ENCODE data around the gene PPP2R5E.
"Not testable (repeated sequence)": the region's sequence is repeated elsewhere in the genome, so short reads cannot be mapped to it uniquely, and the experiment has no call there.

The PPP2R5E gene

DNA sequence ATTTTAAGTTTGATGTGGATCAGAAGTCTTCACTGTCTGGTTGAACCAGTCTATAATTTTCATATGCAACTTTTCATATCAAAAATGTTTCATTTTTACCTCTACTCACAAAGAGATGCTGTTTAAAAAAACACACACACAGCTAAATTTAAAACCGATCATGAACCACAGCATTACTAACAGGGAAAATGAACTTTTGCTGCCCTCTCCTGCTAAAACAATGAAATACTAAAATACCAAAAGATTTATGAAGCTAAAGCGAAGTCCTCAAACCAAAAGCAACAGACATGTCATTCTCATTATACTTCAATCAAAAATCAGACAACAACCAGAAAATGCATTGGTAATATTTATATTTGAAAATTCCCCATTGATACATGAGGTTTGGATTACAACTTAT lies 171.6 kb downstream of the PPP2R5E start:
- not testable (repeated sequence) for DNase-seq (ENCODE audit: low read depth in 2 of 2)

DNA sequence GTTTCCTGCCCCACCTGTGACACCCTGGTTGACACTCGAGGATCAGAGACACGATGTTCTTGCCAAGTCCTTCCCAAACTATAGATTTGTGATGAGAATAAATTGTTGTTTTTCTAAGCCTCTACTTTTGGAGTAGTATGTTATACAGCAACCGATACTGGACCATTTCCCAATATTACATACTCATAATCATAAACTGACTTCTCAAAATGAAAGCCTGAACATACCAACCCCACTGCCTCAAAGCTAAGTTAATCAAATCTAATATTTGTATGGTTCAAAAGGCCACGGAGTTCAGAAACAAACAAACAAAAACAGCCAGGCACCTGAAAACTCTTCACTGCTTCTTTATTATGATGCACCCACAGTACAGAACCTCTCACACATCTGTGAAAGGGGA lies 172.1 kb downstream of the PPP2R5E start:
- no peak for DNase-seq (ENCODE audit: low read depth in 2 of 2)

- DNase-seq (ENCODE audit: low read depth in 2 of 2): no peak
Observed at GRCh38 chr14:63367742-63368364, 175.3 kb downstream of the PPP2R5E start.

DNA sequence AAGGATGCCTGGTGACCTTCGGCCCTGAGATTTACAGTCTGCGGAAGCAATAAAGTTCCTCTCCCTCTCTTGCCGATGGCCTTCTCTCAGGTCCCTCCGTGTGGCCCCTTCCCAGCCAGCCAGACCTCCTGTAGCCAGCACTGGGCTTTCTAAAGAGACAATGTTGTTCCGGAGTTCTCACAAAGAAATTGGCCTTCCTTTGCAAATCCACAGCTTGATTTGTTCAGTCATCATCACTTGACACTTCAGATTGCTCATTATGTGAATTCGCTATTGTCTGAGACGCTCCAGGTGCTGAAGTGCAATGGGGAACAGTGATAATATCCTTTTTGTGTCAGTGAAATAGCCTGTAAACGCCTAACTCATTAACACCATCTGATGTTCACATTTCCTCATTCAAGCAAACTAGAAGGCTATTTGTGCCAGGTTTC lies 180.8 kb downstream of the PPP2R5E start:
- no peak for DNase-seq (ENCODE audit: low read depth in 2 of 2)

- no peak for DNase-seq (ENCODE audit: low read depth in 2 of 2)
Observed at GRCh38 chr14:63361790-63362189, 181.4 kb downstream of the PPP2R5E start.

GRCh38 chr14:63357841-63358240 lies 185.3 kb downstream of the PPP2R5E start:
- DNase-seq (ENCODE audit: low read depth in 2 of 2): no peak

- DNase-seq (ENCODE audit: low read depth in 2 of 2): no peak
Observed at GRCh38 chr14:63345826-63346225, 197.4 kb downstream of the PPP2R5E start.

DNA sequence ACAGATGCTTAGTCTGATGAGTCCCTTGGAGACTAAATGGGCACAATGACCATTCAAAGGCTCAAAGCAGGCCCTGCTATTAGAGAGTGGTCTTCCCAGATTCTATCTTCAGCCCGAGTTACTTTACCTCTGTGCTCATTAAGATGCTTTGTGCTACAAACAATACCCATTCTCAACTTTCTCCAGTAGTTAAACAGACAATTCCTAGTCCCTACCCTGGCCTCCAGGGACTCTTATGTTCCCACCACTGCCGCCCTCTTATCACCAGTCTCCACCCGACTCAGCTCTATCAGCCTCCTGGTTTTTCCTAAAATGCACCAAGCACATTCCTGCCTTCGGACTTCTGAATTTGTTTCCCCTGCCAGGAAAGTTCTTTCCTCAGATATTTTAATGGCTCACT lies 198.8 kb downstream of the PPP2R5E start:
- no peak for DNase-seq (ENCODE audit: low read depth in 2 of 2)

DNA sequence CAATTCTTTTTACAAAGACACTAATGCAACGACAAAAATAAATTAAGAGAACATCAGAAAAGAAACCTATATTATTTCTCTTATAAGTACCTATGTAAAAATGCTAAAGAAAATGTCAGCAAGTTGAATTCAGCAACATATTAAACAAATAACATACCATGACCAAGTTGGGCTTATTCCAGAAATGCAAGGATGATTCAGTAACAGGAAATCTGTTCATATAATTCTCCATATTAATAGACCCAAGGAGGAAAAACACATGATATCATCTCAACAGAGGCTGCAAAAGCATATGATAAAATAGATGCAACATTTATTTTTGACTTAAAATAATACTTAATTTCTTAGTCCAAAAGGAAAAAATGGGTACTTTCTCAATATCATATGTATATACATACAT lies 199.3 kb downstream of the PPP2R5E start:
- DNase-seq (ENCODE audit: low read depth in 2 of 2): no peak

- no peak for DNase-seq (ENCODE audit: low read depth in 2 of 2)
Observed at GRCh38 chr14:63342371-63342770, 200.8 kb downstream of the PPP2R5E start.

- DNase-seq (ENCODE audit: low read depth in 2 of 2): no peak
Observed at GRCh38 chr14:63328787-63329737, 214.1 kb downstream of the PPP2R5E start.

DNA sequence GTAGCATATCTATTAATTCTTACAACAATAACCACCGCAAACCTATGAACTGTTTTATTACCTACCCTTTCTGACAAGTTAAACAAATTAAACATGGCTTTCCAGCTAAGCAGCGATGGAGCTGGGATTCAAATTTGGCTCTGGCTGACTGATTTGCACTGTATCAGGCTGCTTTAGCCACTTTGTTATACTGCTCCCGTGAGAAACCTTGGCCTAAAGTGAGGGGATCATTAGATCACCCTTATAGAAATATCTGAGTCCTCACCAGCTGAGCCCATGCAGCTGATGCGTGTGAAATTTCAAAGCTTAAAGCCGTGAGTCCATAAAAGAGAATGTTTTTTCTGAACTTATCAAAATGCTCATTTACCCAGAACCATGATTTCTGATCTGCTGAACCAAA lies 216.3 kb downstream of the PPP2R5E start:
- DNase-seq (ENCODE audit: low read depth in 2 of 2): no peak

DNA sequence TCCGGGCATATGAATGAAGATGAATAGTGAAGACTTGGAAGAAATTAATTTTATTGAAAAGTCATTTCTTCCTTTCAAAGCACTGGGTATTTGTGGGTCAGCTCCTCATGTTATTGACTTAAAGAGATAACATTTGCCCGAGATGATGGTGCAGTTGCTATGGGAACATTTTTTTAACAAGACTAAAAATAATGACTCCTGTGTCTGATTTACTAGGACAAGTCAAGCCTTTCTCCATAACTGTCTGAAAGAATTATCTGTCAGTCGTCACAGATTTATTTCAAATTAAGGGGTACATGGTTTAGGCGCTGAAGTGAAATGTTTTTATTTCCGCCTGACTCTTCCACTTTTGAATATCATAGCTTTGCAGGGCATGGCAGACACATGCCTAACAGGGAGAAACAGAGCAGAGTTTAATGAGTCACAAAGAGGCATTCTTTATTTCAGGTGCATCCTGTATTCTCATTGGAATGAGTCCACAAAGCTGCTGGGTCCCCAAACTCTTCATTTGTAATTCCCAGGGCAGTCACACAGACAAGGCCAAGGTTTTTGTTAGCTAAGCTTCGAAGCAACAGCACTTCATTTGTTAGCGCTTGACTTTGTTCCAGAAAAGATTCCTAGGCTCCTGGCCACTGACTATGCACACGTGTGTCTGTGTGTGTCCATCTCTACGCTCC lies 220.1 kb downstream of the PPP2R5E start:
- no peak for DNase-seq (ENCODE audit: low read depth in 2 of 2)

GRCh38 chr14:63322472-63322871 lies 220.7 kb downstream of the PPP2R5E start:
- DNase-seq (ENCODE audit: low read depth in 2 of 2): no peak
